SU-DHL-6 (cell line): ENCODE results near the gene OR10G8.

Experiments used
- H2AFZ ChIP-seq: fragments of 200-600 bp; sonication (generic); 2 replicates; pipeline ENCODE4 v1.6.1; 2014; ENCODE audit warnings: low read depth, mild to moderate bottlenecking, moderate library complexity, mixed read lengths, antibody characterized with exemption, low read length; ENCODE audit not compliant: severe bottlenecking
- H3F3A ChIP-seq: fragments of 200-600 bp; shearing (Covaris generic); 2 replicates; pipeline ENCODE4 v1.6.0; 2016; ENCODE audit warnings: antibody characterized with exemption, mild to moderate bottlenecking; ENCODE audit not compliant: insufficient read depth
- H3K27ac ChIP-seq: fragments of 200-600 bp; sonication (generic); 2 replicates; pipeline ENCODE4 v1.5.1; 2016; ENCODE audit warnings: low read depth, mild to moderate bottlenecking, low read length, moderate library complexity, mixed read lengths
- H3K27me3 ChIP-seq: fragments of 200-600 bp; sonication (generic), shearing (Covaris generic); 2 replicates; pipeline ENCODE4 v1.6.0; 2014; ENCODE audit warnings: mild to moderate bottlenecking, low read length
- H3K36me3 ChIP-seq: fragments of 200-600 bp; sonication (generic); 2 replicates; pipeline ENCODE4 v1.6.1; 2014; ENCODE audit warnings: mild to moderate bottlenecking, low read length, mixed read lengths
- H3K4me2 ChIP-seq: fragments of 300-600, 200-600 bp; shearing (Covaris generic), sonication (generic); 2 replicates; pipeline ENCODE4 v1.6.0; 2014; ENCODE audit warnings: low read length, low read depth, mild to moderate bottlenecking; ENCODE audit not compliant: poor library complexity, severe bottlenecking
- H3K4me3 ChIP-seq: fragments of 200-600 bp; sonication (generic); 2 replicates; pipeline ENCODE4 v1.5.1; 2014; ENCODE audit warnings: antibody characterized with exemption, low read length, mild to moderate bottlenecking, mixed read lengths; ENCODE audit not compliant: insufficient read depth, poor library complexity, severe bottlenecking
- H3K79me2 ChIP-seq: fragments of 200-600 bp; sonication (generic); 2 replicates; pipeline ENCODE4 v1.6.1; 2014; ENCODE audit warnings: mild to moderate bottlenecking, low read length, moderate library complexity; ENCODE audit not compliant: insufficient read depth
- H3K9ac ChIP-seq: fragments of 200-600 bp; sonication (generic); 2 replicates; pipeline ENCODE4 v1.7.0; 2014; ENCODE audit warnings: mild to moderate bottlenecking, low read length
- H3K9me2 ChIP-seq: fragments of 200-600 bp; sonication (generic); replicated peaks from 2 replicates; pipeline ENCODE4 v1.6.1; 2014; ENCODE audit warnings: low read length; ENCODE audit not compliant: insufficient read depth
- H3K9me3 ChIP-seq: fragments of 200-600 bp; sonication (generic); 2 replicates; pipeline ENCODE4 v1.6.1; 2014; ENCODE audit warnings: low read length, mixed read lengths; ENCODE audit not compliant: insufficient read depth
- H4K20me1 ChIP-seq: fragments of 200-600 bp; sonication (generic); 2 replicates; pipeline ENCODE4 v1.6.1; 2014; ENCODE audit warnings: low read depth, mild to moderate bottlenecking, antibody characterized with exemption, low read length, moderate library complexity, mixed read lengths
- EZH2phosphoT487 ChIP-seq: fragments of 200-600 bp; sonication (generic), shearing (Covaris generic); conservative IDR thresholded peaks from 2 replicates; pipeline ENCODE4 v1.6.1; 2018; ENCODE audit warnings: mild to moderate bottlenecking, antibody characterized with exemption, low read length, moderate library complexity, mixed read lengths
- TF ChIP-seq, protein P1 (sequence below): fragments of 200-600 bp; sonication (generic); IDR thresholded peaks from one replicate; pipeline ENCODE4 v1.5.1; 2017; ENCODE audit warnings: antibody characterized with exemption, mild to moderate bottlenecking, low read length, moderate library complexity; ENCODE audit not compliant: insufficient read depth, poor library complexity, severe bottlenecking

The OR10G8 gene

DNA sequence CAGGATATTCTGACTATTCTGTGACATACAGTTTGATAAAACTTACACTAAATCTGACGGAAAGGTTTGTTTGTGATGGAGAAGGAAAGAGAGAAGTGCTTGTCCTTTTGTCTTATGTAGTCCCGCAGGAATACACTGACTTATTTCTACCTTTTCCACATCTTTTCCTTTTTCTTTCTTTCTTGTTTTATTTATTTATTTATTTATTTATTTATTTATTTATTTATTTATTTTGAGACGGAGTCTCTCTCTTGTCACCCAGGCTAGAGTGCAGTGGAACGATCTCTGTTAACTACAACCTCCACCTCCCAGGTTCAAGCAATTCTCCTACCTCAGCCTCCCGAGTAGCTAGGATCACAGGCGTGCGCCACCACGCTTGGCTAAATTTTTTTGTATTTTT, 45.5 kb downstream of the OR10G8 start:
- Histone ChIP-seq H3K9ac (no peak overlapping the region), H2AFZ (no peak overlapping the region), H3K79me2 (no peaks in the 10 kb centered on the region), H3K36me3 (no peaks in the 10 kb centered on the region), H3K27ac (no peak overlapping the region), H4K20me1 (no peaks in the 10 kb centered on the region), H3K9me2 (no peaks in the 10 kb centered on the region), H3K27me3 (no peaks in the 10 kb centered on the region), H3K4me3 (no peak overlapping the region), H3K4me2 (no peak overlapping the region), H3K9me3 (no peaks in the 10 kb centered on the region), H3F3A (no peaks in the 10 kb centered on the region)
- TF ChIP-seq EZH2phosphoT487 = no peak
- TF ChIP-seq, protein P1, sequence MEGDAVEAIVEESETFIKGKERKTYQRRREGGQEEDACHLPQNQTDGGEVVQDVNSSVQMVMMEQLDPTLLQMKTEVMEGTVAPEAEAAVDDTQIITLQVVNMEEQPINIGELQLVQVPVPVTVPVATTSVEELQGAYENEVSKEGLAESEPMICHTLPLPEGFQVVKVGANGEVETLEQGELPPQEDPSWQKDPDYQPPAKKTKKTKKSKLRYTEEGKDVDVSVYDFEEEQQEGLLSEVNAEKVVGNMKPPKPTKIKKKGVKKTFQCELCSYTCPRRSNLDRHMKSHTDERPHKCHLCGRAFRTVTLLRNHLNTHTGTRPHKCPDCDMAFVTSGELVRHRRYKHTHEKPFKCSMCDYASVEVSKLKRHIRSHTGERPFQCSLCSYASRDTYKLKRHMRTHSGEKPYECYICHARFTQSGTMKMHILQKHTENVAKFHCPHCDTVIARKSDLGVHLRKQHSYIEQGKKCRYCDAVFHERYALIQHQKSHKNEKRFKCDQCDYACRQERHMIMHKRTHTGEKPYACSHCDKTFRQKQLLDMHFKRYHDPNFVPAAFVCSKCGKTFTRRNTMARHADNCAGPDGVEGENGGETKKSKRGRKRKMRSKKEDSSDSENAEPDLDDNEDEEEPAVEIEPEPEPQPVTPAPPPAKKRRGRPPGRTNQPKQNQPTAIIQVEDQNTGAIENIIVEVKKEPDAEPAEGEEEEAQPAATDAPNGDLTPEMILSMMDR = no peak

DNA sequence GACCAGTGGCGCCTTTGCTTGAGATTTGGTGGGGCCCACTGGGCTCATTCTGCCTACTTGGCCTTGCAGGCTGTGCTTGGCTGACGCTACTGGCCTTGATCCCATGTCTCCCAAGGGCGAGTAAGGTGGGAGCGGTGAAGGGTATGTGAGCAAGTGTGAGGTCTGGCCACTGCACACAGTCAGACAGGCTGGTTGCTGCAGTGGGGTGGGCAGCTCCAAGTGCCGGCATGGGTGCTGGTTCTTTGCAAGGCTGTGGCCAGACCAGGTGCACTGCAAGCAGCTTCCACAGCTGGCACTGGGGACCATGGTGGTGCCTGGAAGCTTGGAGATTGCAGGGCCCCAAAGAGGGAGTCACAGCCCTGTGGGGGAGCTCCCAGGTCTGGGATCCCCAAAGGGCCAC, 48.0 kb downstream of the OR10G8 start:
- Histone ChIP-seq H3K27ac (no peak overlapping the region), H3K27me3 (no peaks in the 10 kb centered on the region), H2AFZ (no peak overlapping the region), H3K4me2 (no peak overlapping the region), H3F3A (no peaks in the 10 kb centered on the region), H4K20me1 (no peaks in the 10 kb centered on the region), H3K4me3 (no peak overlapping the region), H3K36me3 (no peaks in the 10 kb centered on the region), H3K9me2 (no peaks in the 10 kb centered on the region), H3K79me2 (no peaks in the 10 kb centered on the region), H3K9ac (no peak overlapping the region), H3K9me3 (no peaks in the 10 kb centered on the region)
- TF ChIP-seq EZH2phosphoT487 = no peak
- TF ChIP-seq, protein P1 = no peak

DNA sequence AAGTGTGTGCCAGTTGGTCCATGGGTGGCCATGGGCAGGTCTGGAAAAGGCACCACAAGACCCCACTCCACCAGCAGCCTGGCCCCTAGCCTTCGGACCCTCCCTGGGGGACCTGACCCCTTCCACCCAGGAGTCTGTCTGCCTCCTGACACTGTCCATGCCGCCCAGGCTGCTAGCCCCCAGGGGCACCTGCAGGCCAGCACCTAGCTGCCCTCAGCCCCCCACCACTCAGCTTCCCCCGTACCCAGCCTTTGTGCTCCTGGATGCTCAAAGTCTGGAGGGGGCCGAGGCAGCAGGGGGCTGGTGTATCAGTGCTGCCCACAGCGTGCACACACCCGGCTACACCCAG, 48.9 kb downstream of the OR10G8 start:
- Histone ChIP-seq H3K27me3 (no peaks in the 10 kb centered on the region), H3K4me2 (no peak overlapping the region)

More for the DNA sequence above, 48.9 kb downstream of the OR10G8 start:
- Histone ChIP-seq H3K9me3 (no peaks in the 10 kb centered on the region), H4K20me1 (no peaks in the 10 kb centered on the region), H3K9me2 (no peaks in the 10 kb centered on the region), H3K27ac (no peak overlapping the region), H3K79me2 (no peaks in the 10 kb centered on the region), H3K36me3 (no peaks in the 10 kb centered on the region), H3K9ac (no peak overlapping the region), H3F3A (no peaks in the 10 kb centered on the region), H3K4me3 (no peak overlapping the region), H2AFZ (no peak overlapping the region)
- no peak for TF ChIP-seq EZH2phosphoT487
- TF ChIP-seq, protein P1 = no peak
